ENCODE measurements around the gene SLC6A1. TPM values are rescaled to one million over a fixed set of nuclear protein-coding genes. Genes with fewer than 3 reads are reported as not detected.
"Not testable (repeated sequence)": the region's sequence is repeated elsewhere in the genome, so short reads cannot be mapped to it uniquely, and the experiment has no call there.

SLC6A1 gene
- total RNA-seq, 2 donors from 2014 or later = 0.18 to 6.2 TPM

DNA sequence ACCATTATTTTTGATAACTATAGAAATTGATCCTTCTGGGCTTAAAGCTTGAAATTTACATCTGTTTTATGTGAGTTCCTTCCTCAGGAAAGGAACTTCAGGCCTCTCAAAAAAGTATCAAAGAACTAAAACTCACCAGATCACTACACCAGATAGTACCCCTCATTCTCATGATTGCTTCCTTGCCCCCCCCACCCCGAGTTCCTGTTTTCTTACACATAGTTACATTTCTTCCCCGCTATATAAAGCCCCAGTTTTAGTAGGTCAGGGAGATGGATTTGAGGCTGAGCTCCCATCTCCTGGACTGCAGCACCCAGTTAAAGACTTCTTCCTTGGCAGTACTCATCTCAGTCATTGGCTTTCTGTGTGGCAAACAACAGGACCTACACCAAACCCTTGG lies 81.5 kb downstream of the SLC6A1 start:
- Histone ChIP-seq H3K9me3 (no peaks in the 10 kb centered on the region), H3K36me3 (no peaks in the 10 kb centered on the region), H3K27me3 (replicated peaks; ENCODE audit: insufficient read depth) (no peaks in the 10 kb centered on the region), H3K4me3 (no peak overlapping the region), H3K27ac (no peak overlapping the region), H3K4me1 (replicated peaks) (no peaks in the 10 kb centered on the region)
- intact Hi-C loops (cut with DNase I) = no loop called here
- TF ChIP-seq, protein P1, sequence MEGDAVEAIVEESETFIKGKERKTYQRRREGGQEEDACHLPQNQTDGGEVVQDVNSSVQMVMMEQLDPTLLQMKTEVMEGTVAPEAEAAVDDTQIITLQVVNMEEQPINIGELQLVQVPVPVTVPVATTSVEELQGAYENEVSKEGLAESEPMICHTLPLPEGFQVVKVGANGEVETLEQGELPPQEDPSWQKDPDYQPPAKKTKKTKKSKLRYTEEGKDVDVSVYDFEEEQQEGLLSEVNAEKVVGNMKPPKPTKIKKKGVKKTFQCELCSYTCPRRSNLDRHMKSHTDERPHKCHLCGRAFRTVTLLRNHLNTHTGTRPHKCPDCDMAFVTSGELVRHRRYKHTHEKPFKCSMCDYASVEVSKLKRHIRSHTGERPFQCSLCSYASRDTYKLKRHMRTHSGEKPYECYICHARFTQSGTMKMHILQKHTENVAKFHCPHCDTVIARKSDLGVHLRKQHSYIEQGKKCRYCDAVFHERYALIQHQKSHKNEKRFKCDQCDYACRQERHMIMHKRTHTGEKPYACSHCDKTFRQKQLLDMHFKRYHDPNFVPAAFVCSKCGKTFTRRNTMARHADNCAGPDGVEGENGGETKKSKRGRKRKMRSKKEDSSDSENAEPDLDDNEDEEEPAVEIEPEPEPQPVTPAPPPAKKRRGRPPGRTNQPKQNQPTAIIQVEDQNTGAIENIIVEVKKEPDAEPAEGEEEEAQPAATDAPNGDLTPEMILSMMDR (IDR thresholded peaks at IDR 0.05) = no peak
- TF ChIP-seq POLR2A (IDR thresholded peaks at IDR 0.05) (no peak), POLR2AphosphoS5 (IDR thresholded peaks at IDR 0.05) (no peak)
- DNase-seq (ENCODE audit: low spot score) = no peak
- WGBS = 63% methylated on average over 2 of the region's 2 CpGs

DNA sequence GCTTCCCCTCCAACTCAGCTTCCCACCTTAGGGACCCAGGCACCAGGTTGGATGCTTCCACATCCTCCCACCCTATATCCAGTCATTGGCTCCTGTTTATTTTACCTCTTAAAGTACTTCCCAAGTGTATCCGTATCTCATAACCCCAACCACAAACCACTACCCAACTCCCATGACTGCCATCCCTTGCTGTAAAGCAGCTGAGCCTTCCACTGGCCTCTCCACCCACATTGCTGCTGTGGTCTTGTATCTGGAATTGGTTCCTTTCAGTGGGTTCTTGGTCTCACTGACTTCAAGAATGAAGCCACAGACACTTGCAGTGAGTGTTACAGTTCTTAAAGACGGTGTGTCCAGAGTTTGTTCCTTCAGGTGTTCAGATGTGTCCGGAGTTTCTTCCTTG lies 81.9 kb downstream of the SLC6A1 start:
- WGBS = 86% methylated on average over 3 of the region's 3 CpGs

GRCh38 chr3:11075122-11075521 lies 82.6 kb downstream of the SLC6A1 start:
- H3K4me3 ChIP-seq; intact Hi-C loops (cut with DNase I); DNase-seq (ENCODE audit: low spot score); H3K27ac ChIP-seq; H3K4me1 ChIP-seq (replicated peaks); H3K36me3 ChIP-seq; H3K27me3 ChIP-seq (replicated peaks; ENCODE audit: insufficient read depth); H3K9me3 ChIP-seq: not testable (repeated sequence)
- 91% methylated on average over 2 of the region's 2 CpGs for WGBS

More for the DNA sequence above, 81.9 kb downstream of the SLC6A1 start:
- Histone ChIP-seq H3K4me3 (no peak overlapping the region), H3K27me3 (replicated peaks; ENCODE audit: insufficient read depth) (no peaks in the 10 kb centered on the region), H3K9me3 (no peaks in the 10 kb centered on the region), H3K36me3 (no peaks in the 10 kb centered on the region), H3K4me1 (replicated peaks) (no peaks in the 10 kb centered on the region), H3K27ac (no peak overlapping the region)
- intact Hi-C loops (cut with DNase I) = no loop called here
- no peak for TF ChIP-seq POLR2A (IDR thresholded peaks at IDR 0.05)
- TF ChIP-seq POLR2AphosphoS5 (IDR thresholded peaks at IDR 0.05) = no peak
- TF ChIP-seq, protein P1 (IDR thresholded peaks at IDR 0.05) = no peak
- no peak for DNase-seq (ENCODE audit: low spot score)

- Histone ChIP-seq H3K27ac (no peak overlapping the region), H3K36me3 (no peaks in the 10 kb centered on the region), H3K4me3 (no peak overlapping the region), H3K4me1 (replicated peaks) (no peaks in the 10 kb centered on the region), H3K27me3 (replicated peaks; ENCODE audit: insufficient read depth) (no peaks in the 10 kb centered on the region), H3K9me3 (no peaks in the 10 kb centered on the region)
- no peak for DNase-seq (ENCODE audit: low spot score)
- intact Hi-C loops (cut with DNase I) = no loop called here
- WGBS = 60% methylated on average over 6 of the region's 6 CpGs
- no peak for TF ChIP-seq POLR2AphosphoS5 (IDR thresholded peaks at IDR 0.05)
- TF ChIP-seq, protein P1 (IDR thresholded peaks at IDR 0.05) = no peak
- no peak for TF ChIP-seq POLR2A (IDR thresholded peaks at IDR 0.05)
Measured at GRCh38 chr3:11076711-11077110, 84.2 kb downstream of the SLC6A1 start.

DNA sequence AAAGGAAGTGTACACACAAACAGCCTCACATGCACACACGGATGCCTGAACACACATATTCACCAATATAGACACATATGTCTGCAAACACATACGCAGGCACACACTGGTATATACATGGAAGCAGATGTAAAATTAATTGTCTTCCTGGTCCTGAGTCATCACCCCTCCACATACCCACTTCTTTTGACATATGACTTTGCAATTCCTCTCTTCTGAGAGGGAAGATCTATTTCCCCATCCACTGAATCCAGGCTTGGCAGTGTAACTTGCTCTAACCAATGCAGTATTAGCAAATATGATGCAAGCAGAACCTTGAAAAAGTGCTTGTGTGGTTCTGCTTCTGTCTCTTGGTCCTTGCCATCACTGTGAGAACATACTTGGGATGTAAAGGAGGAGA lies 84.9 kb downstream of the SLC6A1 start:
- no peaks in the 10 kb centered on the region for H3K27me3 ChIP-seq (replicated peaks; ENCODE audit: insufficient read depth)
- 80% methylated on average over 2 of the region's 2 CpGs for WGBS
- no peak overlapping the region for H3K27ac ChIP-seq
- no peak for DNase-seq (ENCODE audit: low spot score)
- intact Hi-C loops (cut with DNase I) = no loop called here
- TF ChIP-seq POLR2A (IDR thresholded peaks at IDR 0.05) = no peak
- TF ChIP-seq POLR2AphosphoS5 (IDR thresholded peaks at IDR 0.05) = no peak
- TF ChIP-seq, protein P1 (IDR thresholded peaks at IDR 0.05) = no peak
- no peaks in the 10 kb centered on the region for H3K36me3 ChIP-seq
- no peaks in the 10 kb centered on the region for H3K4me1 ChIP-seq (replicated peaks)
- H3K9me3 ChIP-seq = no peaks in the 10 kb centered on the region
- no peak overlapping the region for H3K4me3 ChIP-seq
